GM12865 (cell line): Measurements from ENCODE around the gene ENO2.
A peak's percentile ranks its signal among the peaks of the same experiment; 100 is the strongest.

Source experiments
- DNase-seq: peaks from one replicate; pipeline ENCODE4 v3.0.0; 2010; ENCODE audit warnings: low read depth
- H3K4me3 ChIP-seq: 2 replicates; pipeline ENCODE4 v1.5.1; 2011; ENCODE audit warnings: mild to moderate bottlenecking, low read depth, low read length, control low read depth
- CTCF ChIP-seq: IDR thresholded peaks from 2 replicates; pipeline ENCODE4 v1.5.1; 2011; ENCODE audit warnings: low read length, control low read depth, low read depth, inconsistent platforms; ENCODE audit not compliant: insufficient read depth; ENCODE audit errors: missing control alignments

Gene ENO2

GRCh38 chr12:6967651-6968100, 53.3 kb downstream of the ENO2 start:
- no peak for TF ChIP-seq CTCF
- H3K4me3 ChIP-seq = no peak overlapping the region
- DNase-seq = no peak

DNA sequence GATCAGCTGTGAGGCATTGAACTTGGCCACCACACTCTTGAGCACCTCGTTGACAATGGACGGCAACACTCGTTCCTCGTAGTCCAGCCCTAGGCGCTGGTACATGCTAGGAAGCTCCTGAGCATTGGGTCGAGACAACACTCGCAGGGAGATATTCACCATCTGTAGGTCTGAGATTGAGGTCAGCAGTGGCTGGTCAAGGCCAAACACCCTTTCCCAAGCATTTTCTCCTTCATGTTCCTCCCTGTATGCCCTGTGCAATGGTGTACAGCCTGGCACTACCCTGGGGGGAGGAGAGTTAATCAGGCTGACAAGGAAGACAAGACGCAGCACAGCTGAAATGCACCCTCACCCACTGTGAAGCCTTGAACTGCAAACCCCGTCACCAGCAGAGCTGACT, 54.0 kb downstream of the ENO2 start:
- TF ChIP-seq CTCF = no peak
- no peak for DNase-seq
- H3K4me3 ChIP-seq = peak overlapping the region; percentile 70

- peak; percentile 43 for DNase-seq
- H3K4me3 ChIP-seq = peak overlapping the region; percentile 70
- TF ChIP-seq CTCF = no peak
Observed at GRCh38 chr12:6970096-6970527, 55.7 kb downstream of the ENO2 start.
